GM12801 (cell line): Measurements from ENCODE around the gene TRIO.

ENCODE experiments used
- TF ChIP-seq, protein P1 (sequence below): IDR thresholded peaks from one replicate; pipeline ENCODE4 v1.5.1; 2011; ENCODE audit warnings: control low read depth; ENCODE audit not compliant: insufficient read length; ENCODE audit errors: extremely low read depth

TRIO gene

DNA sequence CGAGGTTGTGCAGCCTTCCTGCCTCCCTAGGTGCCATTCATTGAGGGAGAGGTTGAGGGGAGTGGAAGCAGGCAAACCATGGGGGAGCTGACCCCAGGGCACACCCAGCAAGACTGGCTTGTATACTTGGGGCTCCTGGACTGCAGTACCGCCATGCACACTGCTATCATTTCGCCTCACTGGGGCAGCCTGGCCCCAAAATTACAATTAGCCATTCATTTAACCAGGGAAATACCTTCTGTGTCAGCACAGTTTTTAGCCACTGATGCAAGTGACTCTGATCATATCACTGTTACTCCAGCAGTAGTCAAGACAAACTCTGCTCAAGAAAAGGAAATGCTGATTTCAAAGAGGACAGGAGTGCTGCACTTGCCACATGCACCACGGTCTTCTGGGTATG is 109.7 kb downstream of the TRIO start:
- TF ChIP-seq, protein P1, sequence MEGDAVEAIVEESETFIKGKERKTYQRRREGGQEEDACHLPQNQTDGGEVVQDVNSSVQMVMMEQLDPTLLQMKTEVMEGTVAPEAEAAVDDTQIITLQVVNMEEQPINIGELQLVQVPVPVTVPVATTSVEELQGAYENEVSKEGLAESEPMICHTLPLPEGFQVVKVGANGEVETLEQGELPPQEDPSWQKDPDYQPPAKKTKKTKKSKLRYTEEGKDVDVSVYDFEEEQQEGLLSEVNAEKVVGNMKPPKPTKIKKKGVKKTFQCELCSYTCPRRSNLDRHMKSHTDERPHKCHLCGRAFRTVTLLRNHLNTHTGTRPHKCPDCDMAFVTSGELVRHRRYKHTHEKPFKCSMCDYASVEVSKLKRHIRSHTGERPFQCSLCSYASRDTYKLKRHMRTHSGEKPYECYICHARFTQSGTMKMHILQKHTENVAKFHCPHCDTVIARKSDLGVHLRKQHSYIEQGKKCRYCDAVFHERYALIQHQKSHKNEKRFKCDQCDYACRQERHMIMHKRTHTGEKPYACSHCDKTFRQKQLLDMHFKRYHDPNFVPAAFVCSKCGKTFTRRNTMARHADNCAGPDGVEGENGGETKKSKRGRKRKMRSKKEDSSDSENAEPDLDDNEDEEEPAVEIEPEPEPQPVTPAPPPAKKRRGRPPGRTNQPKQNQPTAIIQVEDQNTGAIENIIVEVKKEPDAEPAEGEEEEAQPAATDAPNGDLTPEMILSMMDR: no peak

DNA sequence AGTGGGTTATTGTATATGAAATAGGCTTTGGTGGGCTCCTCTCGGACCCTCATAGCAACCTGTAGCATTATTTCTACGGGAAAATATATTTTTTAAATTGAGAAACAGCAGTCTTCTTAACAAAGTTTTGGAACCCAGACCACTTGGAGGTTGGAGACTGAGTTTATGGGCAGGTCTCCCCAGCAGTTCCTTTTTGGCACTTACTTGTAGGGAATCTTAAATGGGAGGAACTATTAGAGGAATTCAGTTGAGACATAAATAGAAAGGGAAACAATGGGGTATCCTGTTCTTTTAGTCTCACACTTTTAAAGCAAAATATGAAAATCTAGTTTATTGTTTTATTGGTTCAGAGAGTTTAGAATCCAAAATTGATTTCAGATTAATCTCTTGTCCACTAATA is 111.5 kb downstream of the TRIO start:
- TF ChIP-seq, protein P1: no peak

DNA sequence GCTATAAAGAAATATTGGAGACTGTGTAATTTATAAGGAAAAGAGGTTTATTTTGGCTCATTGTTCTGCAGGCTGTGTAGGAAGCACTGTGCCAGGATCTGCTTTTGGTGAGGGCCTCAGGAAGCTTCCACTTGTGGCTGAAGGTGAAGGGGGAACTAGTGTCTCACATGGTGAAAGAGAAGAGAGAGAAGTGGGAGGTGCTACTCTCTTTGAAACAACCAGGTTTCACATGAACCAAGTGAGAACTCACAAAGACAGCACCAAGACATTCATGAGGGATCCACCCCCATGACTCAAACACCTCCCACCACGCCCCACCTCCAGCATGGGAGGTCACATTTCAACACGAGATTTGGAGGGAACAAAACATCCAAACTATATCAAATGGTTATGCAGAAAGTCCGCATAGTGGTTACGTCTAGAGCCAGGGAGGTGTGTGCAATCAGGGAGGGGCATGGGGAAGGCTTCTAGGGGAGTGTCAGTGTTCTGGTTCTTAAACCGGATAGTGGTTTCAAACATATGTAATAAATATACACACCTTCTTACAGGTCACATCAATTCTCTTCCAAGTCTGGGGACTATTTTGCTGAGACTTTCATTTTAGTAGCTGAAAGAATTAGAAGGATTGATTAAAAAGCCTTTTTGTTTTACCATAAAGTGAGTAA is 113.0 kb downstream of the TRIO start:
- TF ChIP-seq, protein P1: no peak

DNA sequence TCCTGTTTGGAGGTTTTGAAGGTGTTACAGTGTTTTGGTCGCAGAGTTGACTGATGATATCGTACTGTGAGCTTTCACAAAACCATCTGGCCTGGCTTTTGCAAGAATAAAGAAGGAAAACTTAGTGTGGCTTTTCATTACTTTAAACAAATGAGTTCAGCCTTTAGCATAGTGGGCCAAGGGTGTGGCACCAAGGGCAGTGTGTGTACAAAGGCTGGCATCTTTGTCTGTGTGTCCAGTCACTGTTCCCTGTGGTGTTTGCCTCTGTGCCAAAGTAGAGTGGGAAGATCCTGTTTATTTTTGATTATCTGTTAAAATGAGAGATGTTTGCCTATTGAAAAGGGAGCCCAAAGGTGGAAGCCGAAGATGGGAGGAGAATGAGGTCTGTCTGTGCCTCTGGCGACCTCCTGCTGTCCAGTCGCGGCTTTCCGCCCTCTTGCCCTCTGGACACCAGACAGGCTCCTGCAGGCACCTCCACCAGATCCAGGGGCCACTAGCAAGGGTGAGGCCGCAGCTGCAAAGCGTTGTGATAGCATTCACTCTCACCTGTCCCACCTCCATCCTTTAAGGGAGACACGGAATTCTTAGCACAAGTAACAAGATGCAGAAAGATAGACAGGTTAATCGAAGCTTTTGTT is 113.7 kb downstream of the TRIO start:
- TF ChIP-seq, protein P1: no peak

DNA sequence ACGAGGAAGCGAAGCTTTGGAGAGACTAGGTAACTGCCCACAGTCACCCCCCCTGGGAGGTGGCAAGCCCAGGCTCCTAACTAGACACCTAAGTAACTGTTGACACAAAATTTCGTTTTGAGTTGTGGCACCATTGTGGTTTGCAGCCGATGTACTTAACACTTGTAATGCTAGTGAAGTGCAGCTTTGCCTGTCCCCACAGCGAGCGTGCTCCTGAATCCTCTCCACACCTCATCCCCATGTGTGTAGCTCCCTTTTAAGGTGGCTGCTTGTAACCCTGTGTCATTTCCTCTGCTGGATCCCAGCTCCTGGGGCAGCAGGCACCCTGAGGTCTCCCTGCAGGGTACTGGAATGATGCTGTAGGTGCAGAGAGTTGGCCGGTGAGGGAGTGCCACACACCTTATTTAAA is 114.9 kb downstream of the TRIO start:
- TF ChIP-seq, protein P1: no peak

DNA sequence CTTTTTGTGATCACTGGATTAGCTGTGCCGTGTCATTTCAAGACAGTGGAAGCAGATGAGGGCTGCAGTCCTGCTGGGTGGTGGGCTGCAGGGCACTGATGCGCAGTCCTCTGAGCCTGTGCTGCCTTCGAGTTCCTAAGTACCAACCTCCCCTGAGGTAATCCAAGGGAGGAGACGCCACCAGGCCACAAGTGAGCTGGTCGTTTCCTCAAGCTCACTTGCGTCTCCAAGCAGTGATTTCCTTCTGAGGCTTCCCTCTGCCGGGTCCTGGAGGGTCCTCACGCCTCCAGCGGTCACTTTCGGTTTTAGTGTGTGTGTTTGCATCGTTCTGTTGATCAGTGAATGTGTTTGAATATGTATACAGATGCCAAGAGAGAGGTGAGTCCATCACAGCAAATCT is 115.7 kb downstream of the TRIO start:
- TF ChIP-seq, protein P1: no peak

DNA sequence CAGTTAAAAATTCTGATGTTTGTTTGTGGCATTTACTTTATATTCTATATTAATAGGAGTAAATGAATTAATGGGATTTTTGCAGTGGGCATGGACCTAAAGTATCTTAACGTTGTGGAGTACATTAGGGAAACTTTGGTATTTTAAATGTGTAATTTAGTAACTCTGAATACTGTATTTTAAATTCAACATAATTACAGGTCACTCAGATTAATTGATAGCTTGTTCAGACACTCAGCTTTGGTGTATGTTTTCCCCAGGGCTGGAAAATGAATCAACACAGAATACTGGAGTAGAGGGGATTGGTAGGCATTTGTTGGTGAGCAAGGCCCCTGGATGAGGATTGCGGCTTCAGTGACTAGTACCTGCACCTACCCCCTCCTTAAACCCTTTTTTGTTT is 117.5 kb downstream of the TRIO start:
- TF ChIP-seq, protein P1: no peak
